Measurements from ENCODE around the gene ATE1. TPM values are rescaled to one million over a fixed set of nuclear protein-coding genes. Genes with fewer than 3 reads are reported as not detected.
A peak's percentile ranks its signal among the peaks of the same experiment; 100 is the strongest.
"Not testable (repeated sequence)": the region's sequence is repeated elsewhere in the genome, so short reads cannot be mapped to it uniquely, and the experiment has no call there.

Gene ATE1
- polyA plus RNA-seq (2013, experiment 1 of 2) = 14.7 TPM
- 14.8 TPM for polyA plus RNA-seq (2013, experiment 2 of 2)

DNA sequence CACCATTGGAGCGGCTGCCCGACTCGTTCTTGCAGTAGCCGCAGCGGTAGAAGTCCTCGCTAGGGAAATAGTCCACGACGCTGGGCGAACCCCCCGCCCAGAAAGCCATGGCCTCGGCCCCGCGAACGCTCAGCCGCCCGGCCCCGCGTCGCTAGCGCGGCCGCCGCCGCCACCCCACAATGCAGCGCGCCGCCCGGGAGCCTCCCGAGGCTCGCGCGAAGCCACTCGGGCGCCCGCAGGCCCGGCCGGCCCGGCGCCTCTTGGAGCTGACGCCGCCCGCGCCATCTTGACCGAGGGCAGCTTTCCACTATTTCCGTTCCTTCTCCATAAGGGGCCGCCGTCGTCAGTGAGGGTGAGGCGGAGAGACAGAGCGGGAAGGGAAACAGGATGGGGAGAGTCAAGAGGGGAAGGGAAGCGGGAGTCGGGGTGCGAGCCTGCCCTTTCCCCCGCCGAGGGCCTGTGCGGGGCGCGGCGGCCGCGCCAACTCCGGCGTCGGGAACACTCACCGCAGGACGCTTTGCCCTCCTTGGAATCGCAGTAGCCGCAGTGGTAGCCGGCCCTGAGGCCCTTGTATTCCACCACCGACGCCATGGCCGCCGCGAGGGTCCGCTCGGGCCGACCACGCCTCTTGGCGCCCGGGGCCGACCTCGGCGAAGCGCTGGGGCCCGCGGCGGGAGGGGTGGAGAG is at the start of gene ATE1:
TSS of gene ATE1 (minus strand) at position 191 of the 687 bp plus-strand sequence. CDS start at position 109, 82 bp downstream.
- Histone ChIP-seq H3K27me3 (ENCODE audit: insufficient read depth, low read length) (no peaks in the 10 kb centered on the region), H3K9me3 (ENCODE audit: insufficient read depth, low read depth, low read length) (no peaks in the 10 kb centered on the region), H3K4me3 (ENCODE audit: low read length) (peak within 1 kb of the TSS; percentile 98), H3K27ac (ENCODE audit: low read depth, low read length) (peak within 1 kb of the TSS; percentile 92), H3K9ac (ENCODE audit: low read depth, low read length) (peak within 1 kb of the TSS; percentile 97), H3K4me1 (ENCODE audit: insufficient read depth, low read length) (peaks cover 10% of the 10 kb centered on the region), H3K36me3 (ENCODE audit: insufficient read depth, low read length) (peaks cover 12% of the 10 kb centered on the region; the same call in 1 of the 2 replicates)
- WGBS = under 1% methylated on average over 87 of the region's 87 CpGs

DNA sequence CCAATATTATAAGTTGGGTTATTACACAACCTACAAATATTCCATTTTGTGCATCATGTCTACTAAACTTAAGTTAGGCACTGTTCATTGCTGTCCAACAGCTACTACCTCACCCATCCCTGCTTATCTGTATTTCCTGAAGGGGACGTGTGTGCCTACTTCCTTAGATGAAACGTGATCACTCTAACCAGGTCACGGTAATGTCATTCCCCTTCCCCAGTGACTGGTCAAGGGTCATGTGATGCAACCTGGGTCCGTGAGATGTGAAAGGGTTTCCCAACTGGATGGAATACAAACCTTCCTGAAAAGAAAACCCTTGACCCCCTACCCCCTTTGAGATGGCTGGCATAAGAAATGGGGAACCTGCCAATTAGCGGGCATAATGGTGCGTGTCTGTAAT is 48.8 kb upstream of the ATE1 start:
- peaks cover 9% of the 10 kb centered on the region for H3K4me1 ChIP-seq (ENCODE audit: insufficient read depth, low read length)
- no peak overlapping the region for H3K4me3 ChIP-seq (ENCODE audit: low read length)
- H3K9ac ChIP-seq (ENCODE audit: low read depth, low read length) = no peak overlapping the region
- WGBS = 96% methylated on average over 6 of the region's 6 CpGs
- peaks cover 18% of the 10 kb centered on the region; the same call in 1 of the 2 replicates for H3K9me3 ChIP-seq (ENCODE audit: insufficient read depth, low read depth, low read length)
- no peak overlapping the region for H3K27ac ChIP-seq (ENCODE audit: low read depth, low read length)
- H3K36me3 ChIP-seq (ENCODE audit: insufficient read depth, low read length) = peaks cover 10% of the 10 kb centered on the region
- no peaks in the 10 kb centered on the region for H3K27me3 ChIP-seq (ENCODE audit: insufficient read depth, low read length)

DNA sequence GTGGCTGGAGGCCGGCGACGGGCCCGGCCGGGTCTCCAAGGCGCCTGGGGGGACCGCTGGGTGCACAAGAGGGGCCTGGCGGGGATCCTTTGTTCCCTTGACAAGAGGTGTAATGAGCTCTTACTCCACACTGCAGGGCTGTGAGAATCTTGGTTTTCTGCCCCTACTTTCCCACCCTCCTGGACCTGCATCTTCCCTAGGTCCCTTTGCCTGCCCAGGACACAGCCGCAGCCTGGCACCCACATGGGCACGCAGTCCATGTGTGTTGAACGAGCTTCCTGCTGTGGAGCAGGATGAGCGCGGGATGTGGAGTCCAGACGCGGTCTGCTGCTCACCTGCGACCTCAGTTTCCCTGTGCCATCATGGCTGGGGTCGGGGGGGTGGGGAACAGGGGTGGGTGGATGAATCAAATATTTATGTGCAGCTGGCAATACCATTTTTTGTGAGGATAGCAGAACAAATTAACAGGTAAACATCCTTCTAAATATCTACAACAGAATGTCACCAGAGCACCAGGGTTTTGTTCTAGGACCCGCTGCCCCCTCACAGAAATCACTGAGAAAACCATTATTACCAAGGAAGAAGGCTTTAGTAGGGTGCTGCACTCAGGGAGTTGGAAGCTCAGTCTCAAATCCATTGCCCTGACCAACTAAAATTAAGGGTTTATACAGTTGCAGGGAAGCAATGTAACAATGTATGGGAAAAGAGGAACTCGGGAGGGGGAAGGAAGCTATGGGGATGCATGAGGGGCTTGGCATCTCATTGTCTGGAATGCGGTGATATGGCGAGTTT is 47.7 kb upstream of the ATE1 start:
- Histone ChIP-seq H3K4me1 (ENCODE audit: insufficient read depth, low read length) (peaks cover 9% of the 10 kb centered on the region), H3K9ac (ENCODE audit: low read depth, low read length) (peak overlapping the region; percentile 96), H3K4me3 (ENCODE audit: low read length) (peak overlapping the region; percentile 84), H3K27me3 (ENCODE audit: insufficient read depth, low read length) (no peaks in the 10 kb centered on the region), H3K27ac (ENCODE audit: low read depth, low read length) (peak overlapping the region; percentile 96), H3K36me3 (ENCODE audit: insufficient read depth, low read length) (peaks cover 18% of the 10 kb centered on the region), H3K9me3 (ENCODE audit: insufficient read depth, low read depth, low read length) (peaks cover 18% of the 10 kb centered on the region; the same call in 1 of the 2 replicates)
- WGBS = 53% methylated on average over 21 of the region's 21 CpGs

DNA sequence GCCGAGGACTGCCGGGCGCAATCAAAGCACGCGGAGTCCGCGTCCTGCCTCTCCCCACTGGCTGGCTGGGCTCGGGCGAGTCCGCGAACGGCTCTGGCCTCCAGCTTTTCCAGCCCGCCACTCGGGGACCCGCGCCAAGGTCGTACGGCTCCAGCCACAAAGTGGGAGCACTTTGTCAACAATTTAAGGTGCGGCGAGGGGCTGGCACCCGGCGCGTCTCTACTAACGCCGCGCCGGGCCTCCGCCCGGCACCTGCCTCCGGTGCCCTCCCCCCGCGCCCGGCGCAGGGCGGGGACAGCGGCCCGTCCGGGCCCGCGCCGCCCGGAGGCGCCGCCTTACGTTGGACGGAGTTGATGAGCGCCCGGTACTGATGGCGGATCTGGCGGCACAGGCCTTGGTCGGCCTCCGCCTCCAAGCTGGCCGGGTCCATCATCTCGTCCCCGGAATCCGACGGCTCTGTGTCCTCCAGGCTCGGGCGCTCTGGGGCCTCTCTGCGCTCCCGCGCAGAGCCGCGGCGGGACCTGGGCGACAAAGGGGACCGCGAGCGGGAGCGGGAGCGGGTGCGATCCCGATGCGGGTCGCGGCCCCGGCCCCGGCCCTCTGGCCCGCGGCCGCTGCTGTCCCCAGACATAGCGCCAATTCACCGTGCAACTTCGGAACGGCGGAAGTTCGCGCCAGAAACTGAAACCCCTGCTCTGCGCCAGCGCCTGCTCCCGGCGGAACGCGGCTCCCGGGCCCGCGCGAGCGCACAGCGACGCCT is 46.9 kb upstream of the ATE1 start, which contains the start of gene NSMCE4A:
TSS of gene NSMCE4A (minus strand) at position 683 of the 760 bp plus-strand sequence. CDS start at position 631, 52 bp downstream.
- no peaks in the 10 kb centered on the region for H3K27me3 ChIP-seq (ENCODE audit: insufficient read depth, low read length)
- peak within 1 kb of the TSS; percentile 84 for H3K4me3 ChIP-seq (ENCODE audit: low read length)
- WGBS = under 1% methylated on average over 101 of the region's 101 CpGs
- H3K36me3 ChIP-seq (ENCODE audit: insufficient read depth, low read length) = peaks cover 24% of the 10 kb centered on the region
- peak within 1 kb of the TSS; percentile 96 for H3K9ac ChIP-seq (ENCODE audit: low read depth, low read length)
- peaks cover 9% of the 10 kb centered on the region for H3K4me1 ChIP-seq (ENCODE audit: insufficient read depth, low read length)
- peaks cover 18% of the 10 kb centered on the region; the same call in 1 of the 2 replicates for H3K9me3 ChIP-seq (ENCODE audit: insufficient read depth, low read depth, low read length)
- H3K27ac ChIP-seq (ENCODE audit: low read depth, low read length) = peak within 1 kb of the TSS; percentile 96

DNA sequence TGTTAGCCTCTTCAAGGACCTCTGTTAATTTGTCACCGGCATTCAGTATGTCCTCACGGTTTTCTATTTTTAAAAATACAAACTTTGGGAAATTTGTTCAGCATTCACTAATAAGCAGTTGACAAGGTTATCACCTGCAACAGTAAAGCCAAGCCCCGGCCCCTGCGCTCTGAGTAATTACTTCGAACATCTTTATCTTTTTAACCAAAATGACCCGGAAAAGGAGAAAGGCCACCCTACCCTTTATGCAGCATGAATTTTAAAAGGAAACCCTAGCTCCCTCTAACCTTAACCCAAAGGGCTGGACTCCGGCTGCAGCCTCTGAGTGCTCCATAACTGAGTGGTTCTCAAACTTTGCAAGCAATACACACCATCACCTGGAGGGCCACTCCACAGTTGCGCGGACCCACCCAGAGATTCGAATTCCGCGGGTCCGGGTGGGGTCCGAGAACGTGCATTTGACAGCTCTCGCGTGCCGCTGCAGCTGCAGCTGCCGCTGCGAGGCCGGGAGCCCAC is 46.2 kb upstream of the ATE1 start:
- 15% methylated on average over 21 of the region's 21 CpGs for WGBS
- H3K9ac ChIP-seq (ENCODE audit: low read depth, low read length) = peak overlapping the region; percentile 96
- no peaks in the 10 kb centered on the region for H3K27me3 ChIP-seq (ENCODE audit: insufficient read depth, low read length)
- H3K36me3 ChIP-seq (ENCODE audit: insufficient read depth, low read length) = peaks cover 29% of the 10 kb centered on the region
- peaks cover 9% of the 10 kb centered on the region for H3K4me1 ChIP-seq (ENCODE audit: insufficient read depth, low read length)
- peaks cover 18% of the 10 kb centered on the region; the same call in 1 of the 2 replicates for H3K9me3 ChIP-seq (ENCODE audit: insufficient read depth, low read depth, low read length)
- peak overlapping the region; percentile 96 for H3K27ac ChIP-seq (ENCODE audit: low read depth, low read length)
- peak overlapping the region; percentile 84 for H3K4me3 ChIP-seq (ENCODE audit: low read length)

DNA sequence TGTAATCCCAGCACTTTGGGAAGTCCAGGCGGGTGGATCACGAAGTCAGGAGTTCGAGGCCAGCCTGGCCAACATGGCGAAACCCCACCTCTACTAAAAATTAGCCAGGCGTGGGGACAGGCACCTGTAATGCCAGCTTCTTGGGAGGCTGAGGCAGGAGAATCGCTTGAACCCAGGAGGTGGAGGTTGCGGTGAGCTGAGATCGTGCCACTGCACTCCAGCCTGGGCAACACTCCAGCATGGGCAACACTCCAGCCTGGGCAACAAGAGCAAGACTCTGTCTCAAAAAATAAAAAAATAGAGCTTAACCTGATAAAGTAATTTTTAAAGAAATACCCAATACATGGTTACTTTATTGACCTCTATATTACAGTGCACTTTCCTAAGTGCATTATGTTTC is 41.3 kb upstream of the ATE1 start:
- peaks cover 74% of the 10 kb centered on the region for H3K36me3 ChIP-seq (ENCODE audit: insufficient read depth, low read length)
- 96% methylated on average over 8 of the region's 8 CpGs for WGBS
- not testable (repeated sequence) for H3K4me1 ChIP-seq (ENCODE audit: insufficient read depth, low read length)

DNA sequence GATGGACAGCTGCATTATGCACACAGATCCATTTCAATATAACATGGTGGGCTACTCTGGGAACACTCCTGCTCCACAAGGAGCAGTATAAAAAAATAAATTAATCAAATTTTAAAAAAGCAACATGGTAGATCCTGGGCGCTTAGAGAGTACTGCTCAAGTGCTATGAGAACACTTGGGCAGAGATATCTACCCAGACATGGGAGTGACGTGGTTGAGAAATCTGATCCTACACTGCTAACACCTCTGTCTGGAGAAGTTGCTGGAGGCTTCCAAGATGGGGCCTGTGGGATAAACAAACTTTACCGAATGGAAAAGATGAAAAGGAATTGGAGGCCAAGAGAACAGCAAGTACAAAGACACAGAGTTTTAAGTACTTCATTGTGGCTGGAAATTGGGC is 38.2 kb upstream of the ATE1 start:
- no peak overlapping the region for H3K4me3 ChIP-seq (ENCODE audit: low read length)
- H3K4me1 ChIP-seq (ENCODE audit: insufficient read depth, low read length) = no peaks in the 10 kb centered on the region
- peaks cover 81% of the 10 kb centered on the region for H3K36me3 ChIP-seq (ENCODE audit: insufficient read depth, low read length)
- no peaks in the 10 kb centered on the region for H3K9me3 ChIP-seq (ENCODE audit: insufficient read depth, low read depth, low read length)
- no peak overlapping the region for H3K9ac ChIP-seq (ENCODE audit: low read depth, low read length)
- WGBS = 96% methylated on average over 3 of the region's 3 CpGs
- H3K27me3 ChIP-seq (ENCODE audit: insufficient read depth, low read length) = no peaks in the 10 kb centered on the region
- no peak overlapping the region for H3K27ac ChIP-seq (ENCODE audit: low read depth, low read length)

More for the DNA sequence above, 41.3 kb upstream of the ATE1 start:
- not testable (repeated sequence) for H3K9ac ChIP-seq (ENCODE audit: low read depth, low read length); H3K27ac ChIP-seq (ENCODE audit: low read depth, low read length); H3K4me3 ChIP-seq (ENCODE audit: low read length); H3K27me3 ChIP-seq (ENCODE audit: insufficient read depth, low read length); H3K9me3 ChIP-seq (ENCODE audit: insufficient read depth, low read depth, low read length)

DNA sequence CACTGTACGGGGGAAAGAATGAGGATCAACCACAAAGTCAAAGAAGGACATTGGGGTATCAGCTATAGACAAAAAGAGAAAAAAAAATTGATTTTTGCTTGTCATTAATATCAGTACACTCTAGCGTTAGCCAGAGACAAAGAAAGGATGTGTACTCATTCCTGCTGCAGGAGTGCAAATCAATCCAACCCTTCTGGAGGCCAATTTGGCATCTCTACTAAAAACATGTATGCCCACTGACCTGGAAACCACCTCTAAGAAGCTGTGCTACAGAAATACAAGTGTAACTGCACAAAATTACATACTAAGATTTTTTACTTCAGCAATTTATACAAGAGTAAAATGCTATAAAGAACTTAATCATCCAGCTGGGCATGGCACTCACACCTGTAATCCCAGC is 33.6 kb upstream of the ATE1 start:
- Histone ChIP-seq H3K27me3 (ENCODE audit: insufficient read depth, low read length) (no peaks in the 10 kb centered on the region), H3K4me1 (ENCODE audit: insufficient read depth, low read length) (peaks cover 11% of the 10 kb centered on the region), H3K9ac (ENCODE audit: low read depth, low read length) (no peak overlapping the region), H3K27ac (ENCODE audit: low read depth, low read length) (no peak overlapping the region), H3K4me3 (ENCODE audit: low read length) (no peak overlapping the region), H3K36me3 (ENCODE audit: insufficient read depth, low read length) (peaks cover 72% of the 10 kb centered on the region), H3K9me3 (ENCODE audit: insufficient read depth, low read depth, low read length) (no peaks in the 10 kb centered on the region)
- 93% methylated on average over 2 of the region's 2 CpGs for WGBS

DNA sequence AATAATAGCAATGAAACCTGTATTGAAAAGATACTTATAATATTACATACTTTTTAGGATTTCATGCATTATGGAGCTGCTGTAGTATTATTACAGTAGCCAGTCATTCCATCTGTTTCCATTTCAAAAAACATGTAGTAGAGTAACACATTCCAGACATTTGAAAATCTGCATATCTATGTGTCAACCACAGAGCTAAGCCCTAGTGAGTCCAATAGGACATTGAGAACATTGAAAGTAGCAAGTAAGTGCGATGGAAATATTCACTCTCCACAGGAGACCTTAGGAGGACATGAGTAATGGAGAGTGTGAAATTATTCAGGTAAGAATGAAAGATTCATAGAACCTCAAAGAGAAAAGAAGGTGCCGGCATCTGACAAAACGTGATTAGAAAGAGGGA is 31.8 kb upstream of the ATE1 start:
- 49% methylated on average over 2 of the region's 3 CpGs for WGBS
- Histone ChIP-seq H3K9ac (ENCODE audit: low read depth, low read length) (no peak overlapping the region), H3K27ac (ENCODE audit: low read depth, low read length) (peak overlapping the region; percentile 21; the same call in 1 of the 2 replicates), H3K9me3 (ENCODE audit: insufficient read depth, low read depth, low read length) (no peaks in the 10 kb centered on the region), H3K4me3 (ENCODE audit: low read length) (no peak overlapping the region), H3K27me3 (ENCODE audit: insufficient read depth, low read length) (no peaks in the 10 kb centered on the region), H3K4me1 (ENCODE audit: insufficient read depth, low read length) (peaks cover 11% of the 10 kb centered on the region), H3K36me3 (ENCODE audit: insufficient read depth, low read length) (peaks cover 63% of the 10 kb centered on the region)

DNA sequence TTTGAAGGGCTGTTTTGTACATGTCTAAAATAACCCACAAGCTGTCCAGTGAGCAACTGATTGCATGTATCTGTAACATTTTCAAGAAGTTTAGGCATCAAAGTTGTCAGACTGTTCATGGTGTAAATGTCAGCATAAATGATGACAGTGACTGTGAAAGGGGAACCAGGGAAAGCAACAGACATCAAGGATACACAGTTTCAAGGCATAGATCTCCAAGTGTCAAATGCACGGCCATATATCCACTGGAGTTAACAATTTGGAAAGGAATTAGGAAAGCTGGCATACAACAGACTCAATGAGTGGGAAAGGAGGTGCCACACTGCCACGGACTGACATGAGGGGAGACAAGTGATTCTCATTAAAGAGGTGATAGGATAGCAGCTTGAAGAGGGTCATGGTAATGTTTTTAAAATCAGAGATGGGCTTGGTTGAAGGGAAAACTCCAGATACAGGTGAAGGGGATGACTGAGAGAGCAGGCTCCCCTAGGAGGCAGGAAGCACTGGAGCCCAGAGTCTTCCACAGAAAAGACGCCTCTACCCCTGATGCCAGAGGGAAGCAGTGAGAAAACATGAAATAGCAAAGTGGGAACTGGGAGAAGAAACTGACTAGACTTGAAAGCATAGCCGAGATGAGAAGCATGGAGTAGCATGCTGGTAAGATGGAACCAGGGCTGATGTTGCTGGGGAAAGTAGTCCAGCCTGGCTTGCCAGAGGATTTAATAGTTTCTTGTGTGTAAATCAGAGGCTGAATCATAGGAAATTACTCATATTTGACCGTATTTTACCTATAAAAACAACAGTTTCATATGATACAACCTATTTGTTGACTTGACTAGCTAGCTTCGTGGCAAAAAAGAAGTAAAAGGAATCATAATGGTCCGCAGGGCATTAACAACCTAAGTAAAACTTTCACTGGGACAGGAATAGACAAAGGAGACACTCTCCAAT is 28.6 kb upstream of the ATE1 start:
- peaks cover 46% of the 10 kb centered on the region for H3K36me3 ChIP-seq (ENCODE audit: insufficient read depth, low read length)
- 95% methylated on average over 7 of the region's 7 CpGs for WGBS

More for the DNA sequence above, 28.6 kb upstream of the ATE1 start:
- Histone ChIP-seq H3K9ac (ENCODE audit: low read depth, low read length) (no peak overlapping the region), H3K9me3 (ENCODE audit: insufficient read depth, low read depth, low read length) (no peaks in the 10 kb centered on the region), H3K4me1 (ENCODE audit: insufficient read depth, low read length) (peaks cover 11% of the 10 kb centered on the region), H3K27ac (ENCODE audit: low read depth, low read length) (no peak overlapping the region), H3K27me3 (ENCODE audit: insufficient read depth, low read length) (no peaks in the 10 kb centered on the region), H3K4me3 (ENCODE audit: low read length) (no peak overlapping the region)

Data from HUES64 (cell line).